ENCODE data around the gene GRK7.
A peak's percentile ranks its signal among the peaks of the same experiment; 100 is the strongest.
"Not testable (repeated sequence)": the region's sequence is repeated elsewhere in the genome, so short reads cannot be mapped to it uniquely, and the experiment has no call there.

Gene GRK7

GRCh38 chr3:141796081-141796888 lies 33.1 kb downstream of the GRK7 start:
- DNase-seq = peak; percentile 81

GRCh38 chr3:141796889-141797781 lies 33.9 kb downstream of the GRK7 start:
- peak; percentile 80 for DNase-seq

- DNase-seq = no peak
These were observed 34.7 kb downstream of the GRK7 start for GRCh38 chr3:141797819-141798447.

GRCh38 chr3:141798448-141798845 lies 35.2 kb downstream of the GRK7 start:
- no peak for DNase-seq

- DNase-seq = no peak
These were observed 39.3 kb downstream of the GRK7 start for GRCh38 chr3:141802316-141803077.

- not testable (repeated sequence) for DNase-seq
These were observed 40.3 kb downstream of the GRK7 start for GRCh38 chr3:141803538-141803937.

- no peak for DNase-seq
These were observed 41.2 kb downstream of the GRK7 start for GRCh38 chr3:141804447-141804777.

- no peak for DNase-seq
These were observed 41.8 kb downstream of the GRK7 start for GRCh38 chr3:141804778-141805639.

GRCh38 chr3:141807277-141808033 lies 44.2 kb downstream of the GRK7 start:
- no peak for DNase-seq

GRCh38 chr3:141808586-141808985 lies 45.4 kb downstream of the GRK7 start:
- no peak for DNase-seq

GRCh38 chr3:141810161-141810560 lies 47.0 kb downstream of the GRK7 start:
- no peak for DNase-seq

- no peak for DNase-seq
These were observed 48.1 kb downstream of the GRK7 start for GRCh38 chr3:141811348-141811747.

GRCh38 chr3:141812084-141812483 lies 48.9 kb downstream of the GRK7 start:
- no peak for DNase-seq

GRCh38 chr3:141812586-141812985 lies 49.4 kb downstream of the GRK7 start:
- DNase-seq = no peak

Measured in KG1 (cell line).